Measurements from ENCODE around the gene CCDC68.

The CCDC68 gene

GRCh38 chr18:54973046-54973445 lies 13.8 kb upstream of the CCDC68 start:
- no peak for TF ChIP-seq CTCF (IDR thresholded peaks at IDR 0.05)

GRCh38 chr18:54968807-54969206 lies 9.5 kb upstream of the CCDC68 start:
- TF ChIP-seq CTCF (IDR thresholded peaks at IDR 0.05): no peak

GRCh38 chr18:54967786-54968185 lies 8.5 kb upstream of the CCDC68 start:
- TF ChIP-seq CTCF (IDR thresholded peaks at IDR 0.05): no peak

- TF ChIP-seq CTCF (IDR thresholded peaks at IDR 0.05): no peak
Measured at GRCh38 chr18:54964741-54965140, 5.5 kb upstream of the CCDC68 start.

GRCh38 chr18:54962919-54963645 lies 3.8 kb upstream of the CCDC68 start:
- no peak for TF ChIP-seq CTCF (IDR thresholded peaks at IDR 0.05)

GRCh38 chr18:54961868-54962267 lies 2.6 kb upstream of the CCDC68 start:
- TF ChIP-seq CTCF (IDR thresholded peaks at IDR 0.05): no peak

- TF ChIP-seq CTCF (IDR thresholded peaks at IDR 0.05): no peak
Measured at GRCh38 chr18:54961016-54961423, 1.8 kb upstream of the CCDC68 start.

- no peak for TF ChIP-seq CTCF (IDR thresholded peaks at IDR 0.05)
Measured at GRCh38 chr18:54960197-54960596, 936 bp upstream of the CCDC68 start.
